Activated T-helper 1 cell treated with anti-CD3 and anti-CD28 coated beads, Interleukin-12 subunit alpha, Interleukin-12 subunit beta, Interleukin-2, Interleukin-4 antibody, amounts not matched to agents 30 ng/mL and 10 ng/mL and 1 ng/mL, durations not matched to agents 14 hours and 24 hours and 36 hours (primary cell): ENCODE measurements around the gene RNF31. TPM values are rescaled to one million over a fixed set of nuclear protein-coding genes. Genes with fewer than 3 reads are reported as not detected.

ENCODE experiments used
- DNase-seq: peaks from one replicate; pipeline ENCODE4 v3.0.0; 2021; ENCODE audit warnings: low spot score
- H3K27ac Mint-ChIP-seq: one replicate; pipeline ENCODE4 v1.8.0; 2021; ENCODE audit warnings: mild to moderate bottlenecking, mixed read lengths
- H3K27me3 Mint-ChIP-seq: one replicate; pipeline ENCODE4 v1.8.0; 2022; ENCODE audit warnings: mild to moderate bottlenecking, moderate library complexity, mixed read lengths; ENCODE audit not compliant: insufficient read depth
- H3K36me3 Mint-ChIP-seq: one replicate; pipeline ENCODE4 v1.8.0; 2021; ENCODE audit warnings: low read depth, mixed read lengths
- H3K4me1 Mint-ChIP-seq: one replicate; pipeline ENCODE4 v1.8.0; 2021; ENCODE audit warnings: low read depth, mixed read lengths
- H3K4me3 Mint-ChIP-seq: one replicate; pipeline ENCODE4 v1.8.0; 2021; ENCODE audit warnings: mild to moderate bottlenecking, moderate library complexity, mixed read lengths
- H3K9me3 Mint-ChIP-seq: one replicate; pipeline ENCODE4 v1.8.0; 2021; ENCODE audit warnings: mixed read lengths
- intact Hi-C: fragments of 100-400 bp; cut with micrococcal nuclease; formaldehyde crosslinking; loops from one replicate; pipeline ENCODE4 v1.15.1; 2024
- total RNA-seq: library from RNA; stranded (reverse); gene quantifications from 2 replicates; pipeline ENCODE4 v1.2.3, GENCODE V29; 2022

Gene RNF31
- total RNA-seq, 1 donor from 2014 or later, result 129 TPM

GRCh38 chr14:24135834-24136683, 11.2 kb upstream of the RNF31 start, which contains the start of gene PSME1:
TSS of gene PSME1 (plus strand) at chr14:24136194. CDS start at chr14:24136263, 69 bp downstream.
- DNase-seq, result peak; percentile 92
- peak within 1 kb of the TSS; percentile 90 for H3K27ac Mint-ChIP-seq
- no peaks in the 10 kb centered on the region for H3K9me3 Mint-ChIP-seq
- intact Hi-C loops, result loop anchor here (1.0 kb wide), 4 partner anchors 10 to 41 kb away; partner anchors contain the start of genes IRF9 and PSME2
- H3K27me3 Mint-ChIP-seq, result no peaks in the 10 kb centered on the region
- H3K36me3 Mint-ChIP-seq, result peaks cover 29% of the 10 kb centered on the region
- H3K4me3 Mint-ChIP-seq, result peak within 1 kb of the TSS; percentile 92
- peaks cover 64% of the 10 kb centered on the region for H3K4me1 Mint-ChIP-seq

GRCh38 chr14:24136684-24137528, 10.4 kb upstream of the RNF31 start:
- H3K4me3 Mint-ChIP-seq, result peak overlapping the region; percentile 92
- no peak for DNase-seq
- intact Hi-C loops, result loop anchor here (1.0 kb wide), 4 partner anchors 9 to 42 kb away; partner anchors contain the start of genes IRF9 and PSME2
- no peaks in the 10 kb centered on the region for H3K9me3 Mint-ChIP-seq
- peak overlapping the region; percentile 90 for H3K27ac Mint-ChIP-seq
- H3K27me3 Mint-ChIP-seq, result no peaks in the 10 kb centered on the region
- H3K4me1 Mint-ChIP-seq, result peaks cover 65% of the 10 kb centered on the region
- H3K36me3 Mint-ChIP-seq, result peaks cover 29% of the 10 kb centered on the region

- peaks cover 61% of the 10 kb centered on the region for H3K4me1 Mint-ChIP-seq
- H3K27ac Mint-ChIP-seq, result peak overlapping the region; percentile 57
- intact Hi-C loops, result no loop called here
- DNase-seq, result no peak
- H3K9me3 Mint-ChIP-seq, result no peaks in the 10 kb centered on the region
- H3K27me3 Mint-ChIP-seq, result no peaks in the 10 kb centered on the region
- peak overlapping the region; percentile 98 for H3K4me3 Mint-ChIP-seq
- peaks cover 30% of the 10 kb centered on the region for H3K36me3 Mint-ChIP-seq
Measured at GRCh38 chr14:24137529-24138395, 9.5 kb upstream of the RNF31 start.

GRCh38 chr14:24138396-24139271, 8.7 kb upstream of the RNF31 start:
- no peaks in the 10 kb centered on the region for H3K27me3 Mint-ChIP-seq
- H3K9me3 Mint-ChIP-seq, result no peaks in the 10 kb centered on the region
- peak overlapping the region; percentile 98 for H3K4me3 Mint-ChIP-seq
- no peak for DNase-seq
- peaks cover 39% of the 10 kb centered on the region for H3K36me3 Mint-ChIP-seq
- intact Hi-C loops, result no loop called here
- H3K4me1 Mint-ChIP-seq, result peaks cover 65% of the 10 kb centered on the region
- H3K27ac Mint-ChIP-seq, result peak overlapping the region; percentile 70

GRCh38 chr14:24139272-24139934, 7.9 kb upstream of the RNF31 start:
- intact Hi-C loops, result no loop called here
- peaks cover 72% of the 10 kb centered on the region for H3K4me1 Mint-ChIP-seq

GRCh38 chr14:24141097-24141880, 6.0 kb upstream of the RNF31 start, which contains the start of gene EMC9:
TSS of gene EMC9 (minus strand) at chr14:24141591. CDS start at chr14:24141304, 287 bp downstream.
- DNase-seq, result peak; percentile 100

More at GRCh38 chr14:24139272-24139934, 7.9 kb upstream of the RNF31 start:
- peak overlapping the region; percentile 70 for H3K27ac Mint-ChIP-seq
- peaks cover 44% of the 10 kb centered on the region for H3K36me3 Mint-ChIP-seq
- no peaks in the 10 kb centered on the region for H3K9me3 Mint-ChIP-seq
- no peak for DNase-seq
- H3K27me3 Mint-ChIP-seq, result no peaks in the 10 kb centered on the region
- H3K4me3 Mint-ChIP-seq, result peak overlapping the region; percentile 98

GRCh38 chr14:24143511-24143910, 3.8 kb upstream of the RNF31 start:
- Mint-ChIP-seq H3K27ac (peak overlapping the region; percentile 11), H3K9me3 (no peaks in the 10 kb centered on the region), H3K4me1 (peaks cover 68% of the 10 kb centered on the region), H3K36me3 (peaks cover 50% of the 10 kb centered on the region), H3K27me3 (no peaks in the 10 kb centered on the region), H3K4me3 (peak overlapping the region; percentile 34)
- intact Hi-C loops, result loop anchor here (10.0 kb wide), 1 partner anchor 819 kb away; the partner anchor contains the start of gene PABPN1
- DNase-seq, result no peak

More at GRCh38 chr14:24141097-24141880, 6.0 kb upstream of the RNF31 start, which contains the start of gene EMC9:
- Mint-ChIP-seq H3K27me3 (no peaks in the 10 kb centered on the region), H3K4me1 (peaks cover 80% of the 10 kb centered on the region), H3K9me3 (no peaks in the 10 kb centered on the region), H3K4me3 (peak within 1 kb of the TSS; percentile 98), H3K27ac (peak within 1 kb of the TSS; percentile 92), H3K36me3 (peaks cover 59% of the 10 kb centered on the region)
- intact Hi-C loops, result loop anchor here (1.0 to 10.0 kb wide), 5 partner anchors 20 to 816 kb away; partner anchors contain the start of genes CHMP4A, DCAF11, DHRS1 and IRF9

- peaks cover 46% of the 10 kb centered on the region for H3K36me3 Mint-ChIP-seq
- peak overlapping the region; percentile 94 for H3K4me3 Mint-ChIP-seq
- H3K4me1 Mint-ChIP-seq, result peaks cover 67% of the 10 kb centered on the region
- peak overlapping the region; percentile 49 for H3K27ac Mint-ChIP-seq
- intact Hi-C loops, result loop anchor here (10.0 kb wide), 1 partner anchor 820 kb away; the partner anchor contains the start of gene PABPN1
- no peaks in the 10 kb centered on the region for H3K9me3 Mint-ChIP-seq
- no peaks in the 10 kb centered on the region for H3K27me3 Mint-ChIP-seq
- no peak for DNase-seq
Measured at GRCh38 chr14:24144451-24144850, 2.8 kb upstream of the RNF31 start.

GRCh38 chr14:24145219-24145618, 2.1 kb upstream of the RNF31 start:
- Mint-ChIP-seq H3K27ac (peak overlapping the region; percentile 98), H3K4me1 (peaks cover 67% of the 10 kb centered on the region), H3K4me3 (peak overlapping the region; percentile 94), H3K27me3 (no peaks in the 10 kb centered on the region), H3K36me3 (peaks cover 46% of the 10 kb centered on the region), H3K9me3 (no peaks in the 10 kb centered on the region)
- no peak for DNase-seq
- intact Hi-C loops, result loop anchor here (5.0 to 10.0 kb wide), 2 partner anchors 678 to 820 kb away; partner anchors contain the start of genes NGDN and PABPN1
